ENCODE measurements around the gene ARAF.

DNA sequence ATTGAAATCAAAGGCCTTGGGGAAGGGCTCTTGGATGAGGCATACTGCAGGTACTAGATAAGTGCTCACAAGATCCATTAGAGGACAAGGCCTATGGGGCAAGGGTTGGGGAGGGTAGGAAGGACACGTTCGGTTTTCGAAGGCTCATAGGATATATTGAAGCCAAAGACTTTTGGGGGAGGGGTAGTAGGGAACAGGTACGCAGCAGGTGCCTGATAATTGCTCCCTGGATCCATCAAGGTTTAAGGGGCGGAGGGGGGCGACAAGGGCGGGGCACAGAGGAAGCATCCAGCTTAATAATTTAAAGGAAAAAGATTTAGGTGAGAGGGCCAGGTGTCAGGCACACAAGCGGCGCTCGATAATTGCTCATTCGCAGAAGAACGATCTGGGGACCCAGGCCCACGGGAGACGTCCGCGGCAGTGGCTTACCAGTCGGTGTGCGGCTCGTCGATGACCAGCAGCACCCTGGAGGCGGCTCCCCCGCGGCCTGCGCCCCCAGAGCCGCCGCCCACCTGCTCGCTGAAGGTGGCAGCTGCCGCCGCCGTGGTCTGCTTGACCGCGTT, 58.0 kb downstream of the ARAF start:
- TF ChIP-seq CTCF (IDR thresholded peaks at IDR 0.05; ENCODE audit: low read depth, low read length, poor library complexity, severe bottlenecking) (no peak), EZH2phosphoT487 (IDR thresholded peaks at IDR 0.05; ENCODE audit: borderline replicate concordance, low read length) (no peak)

Measured in DOHH2 (cell line).